ENCODE results near the gene EYS. TPM values are rescaled to one million over a fixed set of nuclear protein-coding genes. Genes with fewer than 3 reads are reported as not detected.
"Not testable (repeated sequence)": the region's sequence is repeated elsewhere in the genome, so short reads cannot be mapped to it uniquely, and the experiment has no call there.

Gene EYS
- total RNA-seq, 1 donor from 2014 or later = not detected

DNA sequence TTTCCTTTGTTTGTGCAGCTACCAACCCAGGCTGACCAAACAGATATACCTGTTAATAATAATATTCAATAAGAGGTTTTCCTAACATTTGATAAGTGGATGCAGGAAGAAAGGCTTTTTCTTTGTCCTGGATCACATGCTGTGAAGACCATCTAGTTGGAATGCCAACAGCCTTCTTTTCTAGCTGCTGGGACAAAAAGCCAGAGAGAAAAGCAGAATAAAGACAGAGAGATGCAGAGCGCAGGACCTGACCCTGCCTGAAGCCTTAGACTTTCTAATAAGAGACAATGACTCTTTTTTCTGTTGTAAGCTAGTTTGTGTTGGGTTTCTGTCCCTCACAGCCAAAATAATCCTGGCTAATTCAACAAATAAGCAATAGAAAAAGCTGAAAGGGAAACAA, 1763.2 kb downstream of the EYS start:
- Histone ChIP-seq H3K36me3 (no peaks in the 10 kb centered on the region), H3K27me3 (no peaks in the 10 kb centered on the region), H3K4me3 (no peak overlapping the region), H3K27ac (no peak overlapping the region), H3K4me1 (no peaks in the 10 kb centered on the region), H3K9me3 (no peaks in the 10 kb centered on the region)
- DNase-seq (ENCODE audit: low spot score in 2 of 2) = no peak
- TF ChIP-seq, protein P1, sequence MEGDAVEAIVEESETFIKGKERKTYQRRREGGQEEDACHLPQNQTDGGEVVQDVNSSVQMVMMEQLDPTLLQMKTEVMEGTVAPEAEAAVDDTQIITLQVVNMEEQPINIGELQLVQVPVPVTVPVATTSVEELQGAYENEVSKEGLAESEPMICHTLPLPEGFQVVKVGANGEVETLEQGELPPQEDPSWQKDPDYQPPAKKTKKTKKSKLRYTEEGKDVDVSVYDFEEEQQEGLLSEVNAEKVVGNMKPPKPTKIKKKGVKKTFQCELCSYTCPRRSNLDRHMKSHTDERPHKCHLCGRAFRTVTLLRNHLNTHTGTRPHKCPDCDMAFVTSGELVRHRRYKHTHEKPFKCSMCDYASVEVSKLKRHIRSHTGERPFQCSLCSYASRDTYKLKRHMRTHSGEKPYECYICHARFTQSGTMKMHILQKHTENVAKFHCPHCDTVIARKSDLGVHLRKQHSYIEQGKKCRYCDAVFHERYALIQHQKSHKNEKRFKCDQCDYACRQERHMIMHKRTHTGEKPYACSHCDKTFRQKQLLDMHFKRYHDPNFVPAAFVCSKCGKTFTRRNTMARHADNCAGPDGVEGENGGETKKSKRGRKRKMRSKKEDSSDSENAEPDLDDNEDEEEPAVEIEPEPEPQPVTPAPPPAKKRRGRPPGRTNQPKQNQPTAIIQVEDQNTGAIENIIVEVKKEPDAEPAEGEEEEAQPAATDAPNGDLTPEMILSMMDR (IDR thresholded peaks at IDR 0.05) = no peak
- intact Hi-C loops (cut with DNase I) = no loop called here

DNA sequence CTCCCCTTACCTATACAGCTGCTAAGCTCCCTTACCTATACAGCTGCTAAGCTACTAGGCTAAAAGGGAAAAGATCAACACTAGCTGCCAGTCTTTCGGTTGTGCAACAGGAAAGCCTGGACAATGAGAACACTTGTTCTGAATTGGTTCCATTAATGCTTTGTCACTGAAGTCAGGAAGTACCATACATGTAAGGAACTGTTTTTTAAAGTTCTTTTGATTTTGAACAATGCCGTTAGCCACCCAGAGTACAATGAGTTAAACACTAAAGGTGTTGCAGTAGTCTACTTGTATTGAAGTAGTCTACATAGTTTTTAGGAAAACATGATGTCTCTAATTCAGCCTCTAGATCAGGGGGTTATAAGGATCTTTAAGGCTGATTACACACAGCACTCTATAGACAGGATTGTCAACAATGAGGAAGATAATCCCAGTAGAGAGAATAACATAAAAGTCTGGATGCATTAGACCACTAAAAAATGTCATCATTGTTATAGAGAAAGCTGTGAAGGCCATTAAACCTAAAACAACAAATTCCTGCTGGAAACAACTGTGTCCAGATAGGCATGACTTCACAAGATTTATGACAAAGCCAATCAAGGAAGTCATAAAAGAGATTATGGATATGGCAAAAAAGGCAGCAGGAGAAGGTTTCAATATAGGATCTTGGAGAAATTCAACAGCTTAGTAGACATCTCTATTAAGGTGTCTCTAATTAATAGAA, 1765.1 kb downstream of the EYS start:
- Histone ChIP-seq H3K4me1 (no peaks in the 10 kb centered on the region), H3K9me3 (no peaks in the 10 kb centered on the region), H3K27ac (no peak overlapping the region), H3K4me3 (no peak overlapping the region), H3K36me3 (no peaks in the 10 kb centered on the region), H3K27me3 (no peaks in the 10 kb centered on the region)
- intact Hi-C loops (cut with DNase I) = no loop called here
- no peak for DNase-seq (ENCODE audit: low spot score in 2 of 2)
- TF ChIP-seq, protein P1 (IDR thresholded peaks at IDR 0.05) = no peak

- Histone ChIP-seq H3K36me3 (no peaks in the 10 kb centered on the region), H3K9me3 (no peaks in the 10 kb centered on the region), H3K27ac (no peak overlapping the region), H3K4me3 (no peak overlapping the region), H3K27me3 (no peaks in the 10 kb centered on the region), H3K4me1 (no peaks in the 10 kb centered on the region)
- intact Hi-C loops (cut with DNase I) = no loop called here
- TF ChIP-seq, protein P1 (IDR thresholded peaks at IDR 0.05) = no peak
- no peak for DNase-seq (ENCODE audit: low spot score in 2 of 2)
Observed at GRCh38 chr6:63940056-63940455, 1767.0 kb downstream of the EYS start.

GRCh38 chr6:63936399-63936798, 1770.6 kb downstream of the EYS start:
- TF ChIP-seq, protein P1 (IDR thresholded peaks at IDR 0.05) = no peak
- Histone ChIP-seq H3K4me3 (no peak overlapping the region), H3K27me3 (no peaks in the 10 kb centered on the region), H3K36me3 (no peaks in the 10 kb centered on the region), H3K4me1 (no peaks in the 10 kb centered on the region), H3K27ac (no peak overlapping the region), H3K9me3 (no peaks in the 10 kb centered on the region)
- intact Hi-C loops (cut with DNase I) = no loop called here
- no peak for DNase-seq (ENCODE audit: low spot score in 2 of 2)

GRCh38 chr6:63935732-63936131, 1771.3 kb downstream of the EYS start:
- Histone ChIP-seq H3K27me3 (no peaks in the 10 kb centered on the region), H3K4me3 (no peak overlapping the region), H3K27ac (no peak overlapping the region), H3K9me3 (no peaks in the 10 kb centered on the region), H3K4me1 (no peaks in the 10 kb centered on the region), H3K36me3 (no peaks in the 10 kb centered on the region)
- no peak for DNase-seq (ENCODE audit: low spot score in 2 of 2)
- TF ChIP-seq, protein P1 (IDR thresholded peaks at IDR 0.05) = no peak
- intact Hi-C loops (cut with DNase I) = no loop called here

DNA sequence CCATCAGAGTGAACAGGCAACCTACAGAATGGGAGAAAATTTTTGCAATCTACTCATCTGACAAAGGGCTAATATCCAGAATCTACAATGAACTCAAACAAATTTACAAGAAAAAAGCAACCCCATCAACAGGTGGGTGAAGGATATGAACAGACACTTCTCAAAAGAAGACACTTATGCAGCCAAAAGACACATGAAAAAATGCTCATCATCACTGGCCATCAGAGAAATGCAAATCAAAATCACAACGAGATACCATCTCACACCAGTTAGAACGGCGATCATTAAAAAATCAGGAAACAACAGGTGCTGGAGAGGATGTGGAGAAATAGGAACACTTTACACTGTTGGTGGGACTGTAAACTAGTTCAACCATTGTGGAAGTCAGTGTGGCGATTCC, 1773.1 kb downstream of the EYS start:
- DNase-seq (ENCODE audit: low spot score in 2 of 2); H3K4me3 ChIP-seq; H3K27me3 ChIP-seq; H3K4me1 ChIP-seq; H3K27ac ChIP-seq; intact Hi-C loops (cut with DNase I); H3K9me3 ChIP-seq; H3K36me3 ChIP-seq: not testable (repeated sequence)

Measured in ascending aorta (tissue), 2 donors.